Ovary (tissue), 9 donors: ENCODE results near the gene NADSYN1. TPM values are rescaled to one million over a fixed set of nuclear protein-coding genes. Genes with fewer than 3 reads are reported as not detected.

Experiments used
- DNase-seq, 5 donors: peaks; one replicate each; pipeline ENCODE4 v3.0.0-alpha.2; 2019 to 2020
- H3K27ac ChIP-seq, 2 donors: fragments of 200-600 bp; one replicate each; pipeline versions ENCODE4 v1.5.1 to v1.8.0; 2019 to 2022
- H3K27me3 ChIP-seq: fragments of 200-600 bp; one replicate; pipeline ENCODE4 v1.8.0; 2022
- H3K36me3 ChIP-seq: fragments of 200-600 bp; sonication (generic); one replicate; pipeline ENCODE4 v1.5.1; 2019
- H3K4me1 ChIP-seq: one replicate; pipeline ENCODE4 v1.8.1; 2013; ENCODE audit warnings: mild to moderate bottlenecking, moderate library complexity; ENCODE audit not compliant: insufficient read depth
- H3K4me3 ChIP-seq: fragments of 200-600 bp; sonication (generic); one replicate; pipeline ENCODE4 v1.5.1; 2017
- H3K9me3 ChIP-seq, 2 donors: fragments of 200-600 bp in 1 of 2; sonication (generic) in 1 of 2; one replicate each; pipeline versions ENCODE4 v1.5.1 to v1.8.1; 2013 to 2019; ENCODE audit warnings: mild to moderate bottlenecking in 1 of 2, moderate library complexity in 1 of 2
- CTCF ChIP-seq, 3 donors: fragments of 450-650 bp in 2 of 3; fragments of 200-600 bp in 1 of 3; IDR thresholded peaks; one replicate each; pipeline versions ENCODE4 v1.5.1 to v1.8.0; 2016 to 2022; ENCODE audit warnings: antibody characterized with exemption in 3 of 3, mild to moderate bottlenecking in 1 of 3
- EP300 ChIP-seq: sonication (generic); formaldehyde crosslinking; IDR thresholded peaks from one replicate; pipeline ENCODE4 v1.6.1; 2017; ENCODE audit warnings: antibody characterized with exemption
- POLR2A ChIP-seq: fragments of 450-650 bp; IDR thresholded peaks from one replicate; pipeline ENCODE4 v1.6.1; 2017; ENCODE audit warnings: antibody characterized with exemption, mild to moderate bottlenecking, moderate library complexity
- WGBS, 3 donors: extraction: QIAGEN DNeasy Blood & Tissue Kit in 1 of 3; methylation state at CpG; one replicate each; pipeline versions ENCODE4 v1.1.5 to v1.1.7; 2013 to 2017; 5-methylcytosine and 5-hydroxymethylcytosine counted together
- intact Hi-C, 4 donors: fragments of 100-400 bp; cut with DNase I; formaldehyde crosslinking; loops; one replicate each; pipeline versions ENCODE4 v1.11.0 to v1.15.1; 2022 to 2023
- polyA plus RNA-seq, 2 donors: library from polyadenylated mRNA; stranded (reverse); fragments of 200-250 nt in 1 of 2; fragments of 350-450 nt in 1 of 2; fragmentation: Illumina TruSeq in 1 of 2; extraction: RNeasy Lipid Tissue Mini Kit (QIAGEN cat#74804) in 1 of 2; gene quantifications; one replicate each; pipeline ENCODE4 v1.2.3, GENCODE V29; 2013 to 2014
- total RNA-seq, 7 donors: library from RNA; depleted of rRNA in 2 of 7; stranded (reverse); fragments of >200 nt in 2 of 7; fragmentation: NEBNext Ultra II Directional in 3 of 7; extraction: Animal tissue kit (Norgen Biotek cat#: 25700) in 3 of 7; gene quantifications; one replicate each; pipeline versions ENCODE4 v1.1.0 to v1.2.4, GENCODE V29; 2016 to 2023
- donor health status: DM: no; HTN: no; CAD: no; lungs with moderate emphysema.
- donor health status: DM: no; HTN: no; CAD: no.
- donor health status: Bipolar disorder and iron deficiency.
- donor health status: DM: yes; HTN: yes; CAD: no.
- donor health status: DM: no; HTN: no; CAD: no.
- donor health status: DM: yes; HTN: yes; CAD: no.

Gene NADSYN1
- total and polyA plus RNA-seq, 9 donors = 30.8 to 69.0 (median 49.6) TPM

GRCh38 chr11:71434576-71435130, 18.4 kb upstream of the NADSYN1 start:
- no peaks in the 10 kb centered on the region for H3K36me3 ChIP-seq
- peak overlapping the region in 1 of 2 donors; percentile 74 for H3K27ac ChIP-seq

GRCh38 chr11:71435278-71435951, 17.6 kb upstream of the NADSYN1 start:
- intact Hi-C loops = no loop called here
- no peaks in the 10 kb centered on the region for H3K36me3 ChIP-seq
- H3K4me3 ChIP-seq = no peak overlapping the region
- H3K27ac ChIP-seq = no peak overlapping the region
- no peaks in the 10 kb centered on the region for H3K27me3 ChIP-seq
- TF ChIP-seq POLR2A = no peak
- TF ChIP-seq CTCF (IDR thresholded peaks at IDR 0.05) = no peak
- TF ChIP-seq EP300 = no peak
- H3K9me3 ChIP-seq = no peaks in the 10 kb centered on the region
- 92 to 95% (median 93%) methylated on average over 39 of the region's 39 CpGs for WGBS, 3 donors
- peaks cover 10% of the 10 kb centered on the region for H3K4me1 ChIP-seq
- DNase-seq = peak in 1 of 5 donors; percentile 46

More at GRCh38 chr11:71434576-71435130, 18.4 kb upstream of the NADSYN1 start:
- WGBS, 3 donors = 85 to 88% (median 87%) methylated on average over 18 of the region's 18 CpGs
- intact Hi-C loops = no loop called here
- Histone ChIP-seq H3K4me3 (no peak overlapping the region), H3K27me3 (no peaks in the 10 kb centered on the region), H3K4me1 (peaks cover 10% of the 10 kb centered on the region), H3K9me3 (no peaks in the 10 kb centered on the region)
- TF ChIP-seq EP300 (no peak), CTCF (IDR thresholded peaks at IDR 0.05) (no peak), POLR2A (no peak)
- DNase-seq = no peak

- TF ChIP-seq EP300 (no peak), CTCF (IDR thresholded peaks at IDR 0.05) (no peak), POLR2A (no peak)
- Histone ChIP-seq H3K9me3 (no peaks in the 10 kb centered on the region), H3K4me3 (no peak overlapping the region), H3K4me1 (peaks cover 5% of the 10 kb centered on the region), H3K36me3 (no peaks in the 10 kb centered on the region), H3K27me3 (no peaks in the 10 kb centered on the region), H3K27ac (no peak overlapping the region)
- DNase-seq = no peak
- 91 to 95% (median 94%) methylated on average over 8 of the region's 8 CpGs for WGBS, 3 donors
- intact Hi-C loops = no loop called here
Measured at GRCh38 chr11:71436861-71437260, 16.1 kb upstream of the NADSYN1 start.

- no peaks in the 10 kb centered on the region for H3K36me3 ChIP-seq
- TF ChIP-seq EP300 = no peak
- peaks cover 5% of the 10 kb centered on the region for H3K4me1 ChIP-seq
- WGBS, 3 donors = 52 to 73% (median 61%) methylated on average over 6 of the region's 6 CpGs
- H3K27ac ChIP-seq = no peak overlapping the region
- DNase-seq = peak in 2 of 5 donors; percentile 49 to 63
- H3K9me3 ChIP-seq = no peaks in the 10 kb centered on the region
- H3K4me3 ChIP-seq = no peak overlapping the region
- intact Hi-C loops = no loop called here
- H3K27me3 ChIP-seq = no peaks in the 10 kb centered on the region
Measured at GRCh38 chr11:71437399-71437798, 15.6 kb upstream of the NADSYN1 start.

- peak in 1 of 5 donors; percentile 28 for DNase-seq
- Histone ChIP-seq H3K4me1 (peaks cover 2% of the 10 kb centered on the region), H3K4me3 (no peak overlapping the region), H3K36me3 (no peaks in the 10 kb centered on the region), H3K27ac (no peak overlapping the region), H3K9me3 (no peaks in the 10 kb centered on the region), H3K27me3 (no peaks in the 10 kb centered on the region)
- TF ChIP-seq EP300 = no peak
- TF ChIP-seq CTCF (IDR thresholded peaks at IDR 0.05) = no peak
- TF ChIP-seq POLR2A = no peak
- 77 to 83% (median 81%) methylated on average over 13 of the region's 13 CpGs for WGBS, 3 donors
- intact Hi-C loops = no loop called here
Measured at GRCh38 chr11:71437879-71438278, 15.1 kb upstream of the NADSYN1 start.
